Neuronal stem cell (in vitro differentiated cells): ENCODE results near the gene MARK4.
"Not testable (repeated sequence)": the region's sequence is repeated elsewhere in the genome, so short reads cannot be mapped to it uniquely, and the experiment has no call there.

Experiments
- DNase-seq: peaks from one replicate; pipeline ENCODE4 v3.0.0-alpha.2; 2013; ENCODE audit warnings: low spot score
- H2AFZ ChIP-seq: one replicate; pipeline ENCODE4 v1.6.1; 2013; ENCODE audit warnings: mild to moderate bottlenecking, low read length, inconsistent platforms
- H2AK5ac ChIP-seq: 2 replicates; pipeline ENCODE4 v1.6.1; 2013; ENCODE audit warnings: low read depth, mild to moderate bottlenecking, inconsistent platforms, low read length, moderate library complexity, mixed read lengths
- H2BK120ac ChIP-seq: 2 replicates; pipeline ENCODE4 v1.6.1; 2013; ENCODE audit warnings: low read depth, mild to moderate bottlenecking, inconsistent platforms, low read length, moderate library complexity, mixed read lengths
- H2BK12ac ChIP-seq: one replicate; pipeline ENCODE4 v1.6.1; 2013; ENCODE audit warnings: low read length, inconsistent platforms
- H2BK15ac ChIP-seq: 2 replicates; pipeline ENCODE4 v1.6.1; 2013; ENCODE audit warnings: mild to moderate bottlenecking, low read length, inconsistent platforms, mixed read lengths
- H2BK5ac ChIP-seq: one replicate; pipeline ENCODE4 v1.6.1; 2013; ENCODE audit warnings: inconsistent platforms, mild to moderate bottlenecking, low read length, moderate library complexity
- H3K14ac ChIP-seq: one replicate; pipeline ENCODE4 v1.6.1; 2013; ENCODE audit warnings: low read length, inconsistent platforms
- H3K18ac ChIP-seq: 2 replicates; pipeline ENCODE4 v1.6.1; 2013; ENCODE audit warnings: low read length, inconsistent platforms
- H3K23ac ChIP-seq: 2 replicates; pipeline ENCODE4 v1.6.1; 2013; ENCODE audit warnings: low read depth, mild to moderate bottlenecking, mixed read lengths, low read length, inconsistent platforms; ENCODE audit not compliant: poor library complexity
- H3K27ac ChIP-seq: replicated peaks from 3 replicates; pipeline ENCODE4 v1.5.1; 2013; ENCODE audit warnings: low read length, inconsistent platforms
- H3K27me3 ChIP-seq, 3 experiments: 2 replicates each; pipeline ENCODE4 v1.6.1; 2013; ENCODE audit warnings: low read length in 3 of 3, mild to moderate bottlenecking in 2 of 3, inconsistent platforms in 1 of 3, low read depth in 1 of 3, mixed read lengths in 1 of 3, moderate library complexity in 1 of 3; ENCODE audit not compliant: control insufficient read depth in 3 of 3, insufficient read depth in 3 of 3
- H3K36me3 ChIP-seq, 2 donors: replicated peaks in 1 of 2; 2 replicates each; pipeline ENCODE4 v1.6.1; 2013; ENCODE audit warnings: low read length in 2 of 2; ENCODE audit not compliant: control insufficient read depth in 2 of 2, insufficient read depth in 2 of 2
- H3K4ac ChIP-seq: 2 replicates; pipeline ENCODE4 v1.6.1; 2013; ENCODE audit warnings: inconsistent platforms, mild to moderate bottlenecking, low read length, moderate library complexity
- H3K4me1 ChIP-seq, 2 donors: 1 replicate in 1 of 2; 2 replicates in 1 of 2; pipeline ENCODE4 v1.6.1; 2013; ENCODE audit warnings: low read length in 2 of 2, low read depth in 1 of 2; ENCODE audit not compliant: control insufficient read depth in 2 of 2, insufficient read depth in 1 of 2
- H3K4me2 ChIP-seq: one replicate; pipeline ENCODE4 v1.6.1; 2013; ENCODE audit warnings: mild to moderate bottlenecking, low read length, inconsistent platforms; ENCODE audit not compliant: insufficient read depth, poor library complexity, severe bottlenecking
- H3K4me3 ChIP-seq, 2 donors: 2 replicates each; pipeline ENCODE4 v1.5.1; 2013; ENCODE audit warnings: low read length in 2 of 2, mild to moderate bottlenecking in 2 of 2, inconsistent platforms in 1 of 2, moderate library complexity in 1 of 2
- H3K79me1 ChIP-seq: one replicate; pipeline ENCODE4 v1.6.1; 2013; ENCODE audit warnings: low read depth, mild to moderate bottlenecking, inconsistent platforms, low read length, moderate library complexity
- H3K9ac ChIP-seq: one replicate; pipeline ENCODE4 v1.6.1; 2013; ENCODE audit warnings: mild to moderate bottlenecking, low read depth, low read length, inconsistent platforms; ENCODE audit not compliant: poor library complexity
- H3K9me3 ChIP-seq, 2 donors: replicated peaks in 1 of 2; 2 replicates each; pipeline versions ENCODE3 to v1.6.1; 2013; ENCODE audit warnings: low read length in 2 of 2, mild to moderate bottlenecking in 2 of 2, inconsistent platforms in 1 of 2, low read depth in 1 of 2, mixed read lengths in 1 of 2, moderate library complexity in 1 of 2; ENCODE audit not compliant: control insufficient read depth in 2 of 2, insufficient read depth in 1 of 2
- H4K8ac ChIP-seq: one replicate; pipeline ENCODE4 v1.6.1; 2013; ENCODE audit warnings: low read depth, mild to moderate bottlenecking, inconsistent platforms, low read length, moderate library complexity
- H4K91ac ChIP-seq: one replicate; pipeline ENCODE4 v1.6.1; 2013; ENCODE audit warnings: low read length, low read depth, mild to moderate bottlenecking, inconsistent platforms; ENCODE audit not compliant: poor library complexity
- WGBS, 2 donors: extraction: QIAGEN DNeasy Blood & Tissue Kit; methylation state at CpG; one replicate each; pipeline ENCODE4 v1.1.7; 2013; ENCODE audit warnings: missing lambda C conversion rate in 2 of 2, mixed read lengths in 1 of 2; ENCODE audit not compliant: insufficient read length in 2 of 2, insufficient replicate concordance in 1 of 2; ENCODE audit errors: extremely low coverage in 2 of 2; 5-methylcytosine and 5-hydroxymethylcytosine counted together

Gene MARK4

DNA sequence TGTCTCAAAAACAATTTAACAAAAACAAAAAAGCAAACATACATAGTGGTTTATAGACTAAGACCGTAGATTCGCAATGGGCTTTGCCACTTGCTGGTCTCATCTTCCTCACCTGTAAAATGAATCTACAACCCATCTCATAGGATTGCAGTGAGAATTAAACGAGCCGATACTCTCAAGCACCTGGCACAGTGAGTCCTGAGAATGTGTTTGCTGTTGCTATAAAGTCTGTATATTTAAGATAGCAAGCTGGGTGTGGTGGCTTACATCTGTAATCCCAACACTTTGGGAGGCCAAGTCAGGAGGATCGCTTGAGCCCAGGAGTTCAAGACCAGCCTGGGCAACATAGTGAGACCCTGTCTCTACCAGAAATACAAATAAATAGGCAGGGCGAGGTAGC is 28.3 kb upstream of the MARK4 start:
- H3K4me1 ChIP-seq: no peaks in the 10 kb centered on the region
- H2BK15ac ChIP-seq: no peak overlapping the region
- H3K79me1 ChIP-seq: no peaks in the 10 kb centered on the region
- no peak overlapping the region for H3K4me2 ChIP-seq
- H3K9ac ChIP-seq: no peak overlapping the region
- H2AK5ac ChIP-seq: no peak overlapping the region
- H4K91ac ChIP-seq: no peak overlapping the region
- H3K27ac ChIP-seq: no peak overlapping the region
- H3K9me3 ChIP-seq: no peaks in the 10 kb centered on the region
- H3K4me3 ChIP-seq: no peak overlapping the region
- no peak overlapping the region for H2BK5ac ChIP-seq
- no peak overlapping the region for H4K8ac ChIP-seq
- WGBS, 2 donors: no CpG with 5 or more reads among the region's 6 CpGs
- H2BK12ac ChIP-seq: no peak overlapping the region
- no peaks in the 10 kb centered on the region for H3K36me3 ChIP-seq
- peaks cover 2 to 20% (median 7%) of the 10 kb centered on the region in 3 experiments for H3K27me3 ChIP-seq
- no peak overlapping the region for H3K14ac ChIP-seq
- no peak overlapping the region for H3K18ac ChIP-seq
- H2BK120ac ChIP-seq: no peak overlapping the region
- no peak for DNase-seq
- no peak overlapping the region for H3K23ac ChIP-seq
- H3K4ac ChIP-seq: no peak overlapping the region
- no peak overlapping the region for H2AFZ ChIP-seq

DNA sequence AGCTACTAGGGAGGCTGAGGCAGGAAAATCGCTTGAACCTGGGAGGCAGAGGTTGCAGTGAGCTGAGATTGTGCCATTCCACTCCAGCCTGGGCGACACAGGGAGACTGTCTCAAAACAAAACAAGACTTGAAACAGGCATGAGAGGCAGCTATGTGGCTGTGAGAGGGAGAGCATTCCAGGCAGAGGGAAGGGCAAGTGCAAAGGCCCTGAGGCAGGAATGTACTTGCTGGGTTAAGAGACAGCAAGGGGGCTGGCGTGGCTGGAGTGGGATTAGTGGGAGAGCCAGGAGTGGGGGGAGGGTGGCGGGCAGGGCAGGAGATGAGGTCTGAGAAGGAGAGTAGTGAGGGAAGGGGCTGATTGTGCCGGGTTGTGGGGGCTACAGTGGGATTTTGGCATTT is 27.2 kb upstream of the MARK4 start:
- H3K27ac ChIP-seq: no peak overlapping the region
- H3K27me3 ChIP-seq: peaks cover 0 to 9% (median 0%) of the 10 kb centered on the region in 3 experiments
- no peak overlapping the region for H2BK5ac ChIP-seq
- H3K9ac ChIP-seq: no peak overlapping the region
- H2BK15ac ChIP-seq: no peak overlapping the region
- H4K8ac ChIP-seq: no peak overlapping the region
- H3K4me1 ChIP-seq: no peaks in the 10 kb centered on the region
- no peak for DNase-seq
- no peak overlapping the region for H2BK120ac ChIP-seq
- no peak overlapping the region for H2AK5ac ChIP-seq
- no peaks in the 10 kb centered on the region for H3K9me3 ChIP-seq
- no CpG with 5 or more reads among the region's 5 CpGs for whole genome bisulfite sequencing, 2 donors
- H3K23ac ChIP-seq: no peak overlapping the region
- no peak overlapping the region for H3K4me2 ChIP-seq
- no peaks in the 10 kb centered on the region for H3K36me3 ChIP-seq
- no peak overlapping the region for H2AFZ ChIP-seq
- no peak overlapping the region for H3K14ac ChIP-seq
- H3K4ac ChIP-seq: no peak overlapping the region
- no peak overlapping the region for H4K91ac ChIP-seq
- H3K79me1 ChIP-seq: no peaks in the 10 kb centered on the region
- no peak overlapping the region for H3K18ac ChIP-seq
- no peak overlapping the region for H3K4me3 ChIP-seq
- H2BK12ac ChIP-seq: no peak overlapping the region

DNA sequence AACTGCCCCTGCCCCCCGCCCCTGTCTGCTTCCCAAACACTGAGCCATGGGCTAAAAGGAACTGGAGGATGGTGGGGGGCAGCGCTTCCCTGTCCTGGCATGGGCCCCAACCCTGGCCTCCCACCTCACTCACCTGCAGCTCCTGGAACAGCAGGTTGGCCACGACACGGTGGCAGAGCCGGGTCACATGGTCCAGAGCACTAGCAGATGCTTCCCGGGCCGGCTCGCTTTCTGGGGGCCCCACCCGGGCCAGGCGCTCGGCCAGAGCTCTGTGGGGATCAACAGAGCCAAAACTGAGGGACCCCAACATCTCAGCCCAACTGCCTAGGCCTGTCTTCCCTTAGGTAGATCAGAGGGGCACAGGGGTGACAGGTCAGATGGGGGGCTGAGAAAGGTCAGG is 26.4 kb upstream of the MARK4 start:
- H2BK15ac ChIP-seq: no peak overlapping the region
- no peak overlapping the region for H2BK5ac ChIP-seq
- no peaks in the 10 kb centered on the region for H3K36me3 ChIP-seq
- H4K91ac ChIP-seq: no peak overlapping the region
- no peak overlapping the region for H3K4ac ChIP-seq
- H3K4me1 ChIP-seq: no peaks in the 10 kb centered on the region
- no CpG with 5 or more reads among the region's 11 CpGs for WGBS, 2 donors
- H3K27me3 ChIP-seq: peaks cover 0 to 4% (median 0%) of the 10 kb centered on the region in 3 experiments
- no peak overlapping the region for H2BK12ac ChIP-seq
- H3K14ac ChIP-seq: no peak overlapping the region
- no peak overlapping the region for H3K9ac ChIP-seq
- DNase-seq: no peak
- H3K27ac ChIP-seq: no peak overlapping the region
- no peak overlapping the region for H3K23ac ChIP-seq
- no peaks in the 10 kb centered on the region for H3K79me1 ChIP-seq
- no peak overlapping the region for H4K8ac ChIP-seq
- H2AK5ac ChIP-seq: peak overlapping the region; percentile 7
- H3K4me3 ChIP-seq: no peak overlapping the region
- no peak overlapping the region for H2BK120ac ChIP-seq
- H3K18ac ChIP-seq: no peak overlapping the region
- H3K9me3 ChIP-seq: no peaks in the 10 kb centered on the region
- no peak overlapping the region for H3K4me2 ChIP-seq
- no peak overlapping the region for H2AFZ ChIP-seq

DNA sequence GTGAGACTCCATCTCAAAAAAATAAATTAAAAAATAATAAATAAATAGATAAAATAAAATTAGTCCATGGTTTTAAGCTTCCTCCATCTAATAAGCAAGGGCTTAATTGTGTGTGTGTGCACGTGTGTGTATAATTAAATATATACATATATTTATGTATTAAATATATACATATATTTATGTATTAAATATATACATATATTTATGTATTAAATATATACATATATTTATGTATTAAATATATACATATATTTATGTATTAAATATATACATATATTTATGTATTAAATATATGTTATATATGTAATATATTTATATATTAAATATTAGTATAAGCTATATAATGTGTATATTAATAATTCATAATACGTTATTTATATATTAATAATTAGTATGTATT is 22.0 kb upstream of the MARK4 start:
- not testable (repeated sequence) for H2AK5ac ChIP-seq, H3K14ac ChIP-seq, H4K8ac ChIP-seq, H3K4me2 ChIP-seq, H2BK12ac ChIP-seq, H3K9ac ChIP-seq, DNase-seq, H3K9me3 ChIP-seq, H3K4me1 ChIP-seq, H3K4me3 ChIP-seq, H3K27ac ChIP-seq, H4K91ac ChIP-seq, H3K23ac ChIP-seq, H2BK5ac ChIP-seq, H3K4ac ChIP-seq, H2BK15ac ChIP-seq, H3K36me3 ChIP-seq, H3K79me1 ChIP-seq, H3K18ac ChIP-seq, H2AFZ ChIP-seq, H2BK120ac ChIP-seq
- H3K27me3 ChIP-seq: peaks cover 0 to 22% (median 8%) of the 10 kb centered on the region in 3 experiments
- WGBS, 2 donors: no CpG with 5 or more reads among the region's 2 CpGs
